DOHH2 (cell line): Measurements from ENCODE around the gene BAX.

Experiments used
- CTCF ChIP-seq: fragments of 200-600 bp; sonication (generic); IDR thresholded peaks from one replicate; pipeline ENCODE4 v1.5.1; 2014; ENCODE audit warnings: antibody characterized with exemption, mild to moderate bottlenecking, low read depth, low read length; ENCODE audit not compliant: poor library complexity, severe bottlenecking
- EZH2phosphoT487 ChIP-seq: fragments of 200-600 bp; sonication (generic); IDR thresholded peaks from 2 replicates; pipeline ENCODE4 v1.6.1; 2017; ENCODE audit warnings: borderline replicate concordance, mild to moderate bottlenecking, antibody characterized with exemption, low read length, moderate library complexity, mixed read lengths

DNA sequence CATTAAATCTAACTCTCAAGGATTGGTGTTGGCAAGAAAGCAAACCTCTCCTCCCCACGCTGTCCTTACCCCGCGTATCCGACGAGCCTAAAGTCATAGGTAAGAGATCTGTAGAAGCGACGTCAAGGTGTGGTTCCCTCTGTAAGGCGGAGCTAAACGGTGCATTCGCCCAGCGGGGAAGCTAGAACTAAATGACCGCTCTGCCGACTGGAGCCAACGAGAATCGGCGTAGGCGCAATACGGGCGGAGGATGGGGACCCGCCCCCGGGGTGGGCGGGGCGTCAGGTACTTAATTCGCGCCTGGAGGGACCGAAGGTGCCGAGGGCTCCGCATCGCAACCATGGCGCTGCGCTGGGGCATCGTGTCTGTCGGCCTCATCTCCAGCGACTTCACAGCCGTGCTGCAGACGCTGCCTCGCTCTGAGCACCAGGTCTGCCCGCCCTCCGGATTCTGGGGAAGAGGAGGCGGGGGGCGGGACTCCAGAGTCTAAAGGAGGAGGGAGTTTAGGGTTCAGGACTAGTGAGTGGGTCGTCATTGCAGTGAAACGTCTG lies 21.2 kb upstream of the BAX start, which contains the start of gene DHDH:
- TF ChIP-seq CTCF = no peak
- no peak for TF ChIP-seq EZH2phosphoT487
